ENCODE results near the gene SFI1. TPM values are rescaled to one million over a fixed set of nuclear protein-coding genes. Genes with fewer than 3 reads are reported as not detected.
"Not testable (repeated sequence)": the region's sequence is repeated elsewhere in the genome, so short reads cannot be mapped to it uniquely, and the experiment has no call there.

Gene SFI1
- total RNA-seq, 1 donor from 2014 or later = 11.5 TPM

- H3K4me3 ChIP-seq (ENCODE audit: low read length in 3 of 3) = peak overlapping the region in 2 of 3 donors; percentile 81 to 99
- no peaks in the 10 kb centered on the region for H3K27me3 ChIP-seq (ENCODE audit: control insufficient read depth in 3 of 3, insufficient read depth in 3 of 3, low read length in 3 of 3)
- H3K27ac ChIP-seq (ENCODE audit: low read depth, low read length) = peak overlapping the region; percentile 93
- H3K9ac ChIP-seq (ENCODE audit: low read depth in 1 of 3, low read length in 3 of 3) = peak overlapping the region; percentile 94 to 99 (median 96)
- peaks cover 21 to 29% (median 21%) of the 10 kb centered on the region in 3 donors for H3K4me1 ChIP-seq (ENCODE audit: control insufficient read depth in 3 of 3, insufficient read depth in 3 of 3, low read length in 3 of 3)
- peaks cover 2 to 8% (median 6%) of the 10 kb centered on the region in 3 donors for H3K36me3 ChIP-seq (ENCODE audit: control insufficient read depth in 3 of 3, insufficient read depth in 3 of 3, low read length in 3 of 3)
- no peaks in the 10 kb centered on the region for H3K9me3 ChIP-seq (ENCODE audit: control insufficient read depth in 3 of 3, low read length in 3 of 3)
These were observed 4.9 kb upstream of the SFI1 start for GRCh38 chr22:31491218-31491962.

- Histone ChIP-seq H3K36me3 (ENCODE audit: control insufficient read depth in 3 of 3, insufficient read depth in 3 of 3, low read length in 3 of 3) (peaks cover 2 to 6% (median 3%) of the 10 kb centered on the region in 3 donors), H3K4me1 (ENCODE audit: control insufficient read depth in 3 of 3, insufficient read depth in 3 of 3, low read length in 3 of 3) (peaks cover 21 to 37% (median 26%) of the 10 kb centered on the region in 3 donors), H3K9me3 (ENCODE audit: control insufficient read depth in 3 of 3, low read length in 3 of 3) (no peaks in the 10 kb centered on the region), H3K27me3 (ENCODE audit: control insufficient read depth in 3 of 3, insufficient read depth in 3 of 3, low read length in 3 of 3) (no peaks in the 10 kb centered on the region), H3K27ac (ENCODE audit: low read depth, low read length) (peak overlapping the region; percentile 93), H3K4me3 (ENCODE audit: low read length in 3 of 3) (no peak overlapping the region), H3K9ac (ENCODE audit: low read depth in 1 of 3, low read length in 3 of 3) (peak overlapping the region in 1 of 3 donors; percentile 47)
These were observed 4.2 kb upstream of the SFI1 start for GRCh38 chr22:31492151-31492550.

GRCh38 chr22:31493355-31493754 is 3.0 kb upstream of the SFI1 start:
- H3K27ac ChIP-seq (ENCODE audit: low read depth, low read length) = peak overlapping the region; percentile 72

GRCh38 chr22:31495343-31495742 is 993 bp upstream of the SFI1 start:
- no peaks in the 10 kb centered on the region for H3K9me3 ChIP-seq (ENCODE audit: control insufficient read depth in 3 of 3, low read length in 3 of 3)

More at GRCh38 chr22:31493355-31493754, 3.0 kb upstream of the SFI1 start:
- not testable (repeated sequence) for H3K9ac ChIP-seq (ENCODE audit: low read depth in 1 of 3, low read length in 3 of 3); H3K36me3 ChIP-seq (ENCODE audit: control insufficient read depth in 3 of 3, insufficient read depth in 3 of 3, low read length in 3 of 3); H3K27me3 ChIP-seq (ENCODE audit: control insufficient read depth in 3 of 3, insufficient read depth in 3 of 3, low read length in 3 of 3); H3K9me3 ChIP-seq (ENCODE audit: control insufficient read depth in 3 of 3, low read length in 3 of 3); H3K4me3 ChIP-seq (ENCODE audit: low read length in 3 of 3)
- peaks cover 20 to 36% (median 30%) of the 10 kb centered on the region in 3 donors for H3K4me1 ChIP-seq (ENCODE audit: control insufficient read depth in 3 of 3, insufficient read depth in 3 of 3, low read length in 3 of 3)

GRCh38 chr22:31496735-31497146 is 405 bp downstream of the SFI1 start:
- Histone ChIP-seq H3K4me1 (ENCODE audit: control insufficient read depth in 3 of 3, insufficient read depth in 3 of 3, low read length in 3 of 3) (peaks cover 8 to 17% (median 13%) of the 10 kb centered on the region in 3 donors), H3K9ac (ENCODE audit: low read depth in 1 of 3, low read length in 3 of 3) (peak overlapping the region; percentile 65 to 80 (median 77)), H3K27ac (ENCODE audit: low read depth, low read length) (peak overlapping the region; percentile 70), H3K27me3 (ENCODE audit: control insufficient read depth in 3 of 3, insufficient read depth in 3 of 3, low read length in 3 of 3) (no peaks in the 10 kb centered on the region), H3K4me3 (ENCODE audit: low read length in 3 of 3) (peak overlapping the region; percentile 81 to 94 (median 91)), H3K9me3 (ENCODE audit: control insufficient read depth in 3 of 3, low read length in 3 of 3) (no peaks in the 10 kb centered on the region), H3K36me3 (ENCODE audit: control insufficient read depth in 3 of 3, insufficient read depth in 3 of 3, low read length in 3 of 3) (no peaks in the 10 kb centered on the region)

More at GRCh38 chr22:31495343-31495742, 993 bp upstream of the SFI1 start:
- H3K4me3 ChIP-seq (ENCODE audit: low read length in 3 of 3) = peak overlapping the region; percentile 81 to 94 (median 91)
- no peaks in the 10 kb centered on the region for H3K27me3 ChIP-seq (ENCODE audit: control insufficient read depth in 3 of 3, insufficient read depth in 3 of 3, low read length in 3 of 3)
- H3K36me3 ChIP-seq (ENCODE audit: control insufficient read depth in 3 of 3, insufficient read depth in 3 of 3, low read length in 3 of 3) = no peaks in the 10 kb centered on the region
- H3K9ac ChIP-seq (ENCODE audit: low read depth in 1 of 3, low read length in 3 of 3) = peak overlapping the region; percentile 14 to 80 (median 77)
- peaks cover 14 to 29% (median 24%) of the 10 kb centered on the region in 3 donors for H3K4me1 ChIP-seq (ENCODE audit: control insufficient read depth in 3 of 3, insufficient read depth in 3 of 3, low read length in 3 of 3)
- peak overlapping the region; percentile 70 for H3K27ac ChIP-seq (ENCODE audit: low read depth, low read length)

- no peaks in the 10 kb centered on the region for H3K27me3 ChIP-seq (ENCODE audit: control insufficient read depth in 3 of 3, insufficient read depth in 3 of 3, low read length in 3 of 3)
- peak overlapping the region; percentile 81 to 94 (median 91) for H3K4me3 ChIP-seq (ENCODE audit: low read length in 3 of 3)
- H3K9me3 ChIP-seq (ENCODE audit: control insufficient read depth in 3 of 3, low read length in 3 of 3) = no peaks in the 10 kb centered on the region
- H3K36me3 ChIP-seq (ENCODE audit: control insufficient read depth in 3 of 3, insufficient read depth in 3 of 3, low read length in 3 of 3) = no peaks in the 10 kb centered on the region
- H3K9ac ChIP-seq (ENCODE audit: low read depth in 1 of 3, low read length in 3 of 3) = peak overlapping the region; percentile 65 to 80 (median 77)
- peaks cover 6 to 17% (median 13%) of the 10 kb centered on the region in 3 donors for H3K4me1 ChIP-seq (ENCODE audit: control insufficient read depth in 3 of 3, insufficient read depth in 3 of 3, low read length in 3 of 3)
- H3K27ac ChIP-seq (ENCODE audit: low read depth, low read length) = no peak overlapping the region
These were observed 1.0 kb downstream of the SFI1 start for GRCh38 chr22:31497148-31497938.

- Histone ChIP-seq H3K27me3 (ENCODE audit: control insufficient read depth in 3 of 3, insufficient read depth in 3 of 3, low read length in 3 of 3) (no peaks in the 10 kb centered on the region), H3K9me3 (ENCODE audit: control insufficient read depth in 3 of 3, low read length in 3 of 3) (no peaks in the 10 kb centered on the region), H3K9ac (ENCODE audit: low read depth in 1 of 3, low read length in 3 of 3) (no peak overlapping the region), H3K27ac (ENCODE audit: low read depth, low read length) (no peak overlapping the region), H3K4me1 (ENCODE audit: control insufficient read depth in 3 of 3, insufficient read depth in 3 of 3, low read length in 3 of 3) (peaks cover 0 to 7% (median 7%) of the 10 kb centered on the region in 3 donors), H3K36me3 (ENCODE audit: control insufficient read depth in 3 of 3, insufficient read depth in 3 of 3, low read length in 3 of 3) (no peaks in the 10 kb centered on the region), H3K4me3 (ENCODE audit: low read length in 3 of 3) (no peak overlapping the region)
These were observed 5.4 kb downstream of the SFI1 start for GRCh38 chr22:31501738-31502137.

- Histone ChIP-seq H3K36me3 (ENCODE audit: control insufficient read depth in 3 of 3, insufficient read depth in 3 of 3, low read length in 3 of 3) (no peaks in the 10 kb centered on the region), H3K4me1 (ENCODE audit: control insufficient read depth in 3 of 3, insufficient read depth in 3 of 3, low read length in 3 of 3) (no peaks in the 10 kb centered on the region), H3K27ac (ENCODE audit: low read depth, low read length) (no peak overlapping the region), H3K9ac (ENCODE audit: low read depth in 1 of 3, low read length in 3 of 3) (no peak overlapping the region), H3K9me3 (ENCODE audit: control insufficient read depth in 3 of 3, low read length in 3 of 3) (no peaks in the 10 kb centered on the region), H3K27me3 (ENCODE audit: control insufficient read depth in 3 of 3, insufficient read depth in 3 of 3, low read length in 3 of 3) (no peaks in the 10 kb centered on the region), H3K4me3 (ENCODE audit: low read length in 3 of 3) (no peak overlapping the region)
These were observed 7.1 kb downstream of the SFI1 start for GRCh38 chr22:31503211-31503964.

GRCh38 chr22:31504282-31504681 is 7.9 kb downstream of the SFI1 start:
- Histone ChIP-seq H3K9ac (ENCODE audit: low read depth in 1 of 3, low read length in 3 of 3) (no peak overlapping the region), H3K36me3 (ENCODE audit: control insufficient read depth in 3 of 3, insufficient read depth in 3 of 3, low read length in 3 of 3) (no peaks in the 10 kb centered on the region), H3K27ac (ENCODE audit: low read depth, low read length) (no peak overlapping the region), H3K4me3 (ENCODE audit: low read length in 3 of 3) (no peak overlapping the region), H3K27me3 (ENCODE audit: control insufficient read depth in 3 of 3, insufficient read depth in 3 of 3, low read length in 3 of 3) (no peaks in the 10 kb centered on the region), H3K4me1 (ENCODE audit: control insufficient read depth in 3 of 3, insufficient read depth in 3 of 3, low read length in 3 of 3) (no peaks in the 10 kb centered on the region), H3K9me3 (ENCODE audit: control insufficient read depth in 3 of 3, low read length in 3 of 3) (no peaks in the 10 kb centered on the region)
